GM04503 (cell line): ENCODE measurements around the gene CYB5R3.
"Not testable (repeated sequence)": the region's sequence is repeated elsewhere in the genome, so short reads cannot be mapped to it uniquely, and the experiment has no call there.

Source experiments
- DNase-seq: peaks from one replicate; pipeline ENCODE4 v3.0.0-alpha.2; 2012; ENCODE audit warnings: low read depth

CYB5R3 gene

DNA sequence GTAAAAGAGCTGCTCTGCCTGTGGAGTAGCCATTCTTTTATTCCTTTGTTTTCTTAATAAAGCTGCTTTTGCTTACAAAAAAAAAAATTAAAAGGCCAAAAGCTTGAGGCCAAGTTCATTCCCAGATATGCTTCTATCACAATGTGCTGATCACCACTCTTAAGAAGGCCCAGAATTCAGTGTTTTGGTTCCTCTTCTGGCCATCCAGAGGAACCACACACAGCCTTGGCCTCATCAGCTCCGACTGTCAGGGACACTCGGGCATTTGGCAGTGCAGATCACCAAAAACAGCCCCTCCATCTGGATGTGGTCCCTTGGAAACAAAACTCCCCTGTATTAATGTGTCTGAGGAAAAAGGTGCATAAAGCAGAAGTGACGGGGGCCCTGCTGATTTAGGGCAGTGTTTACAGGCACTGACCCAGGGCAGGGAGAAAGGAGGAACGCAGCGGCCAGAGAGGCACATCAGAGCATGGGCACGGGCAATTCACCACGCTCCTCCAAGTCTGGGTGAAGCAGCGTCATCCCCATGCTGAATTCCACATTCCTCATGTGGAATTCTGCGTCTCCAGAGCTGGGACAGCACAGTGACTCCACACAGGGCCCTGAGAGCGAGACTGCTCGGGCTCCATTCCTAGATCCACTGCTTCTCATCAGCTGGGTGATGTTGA, 52.2 kb downstream of the CYB5R3 start:
- no peak for DNase-seq

DNA sequence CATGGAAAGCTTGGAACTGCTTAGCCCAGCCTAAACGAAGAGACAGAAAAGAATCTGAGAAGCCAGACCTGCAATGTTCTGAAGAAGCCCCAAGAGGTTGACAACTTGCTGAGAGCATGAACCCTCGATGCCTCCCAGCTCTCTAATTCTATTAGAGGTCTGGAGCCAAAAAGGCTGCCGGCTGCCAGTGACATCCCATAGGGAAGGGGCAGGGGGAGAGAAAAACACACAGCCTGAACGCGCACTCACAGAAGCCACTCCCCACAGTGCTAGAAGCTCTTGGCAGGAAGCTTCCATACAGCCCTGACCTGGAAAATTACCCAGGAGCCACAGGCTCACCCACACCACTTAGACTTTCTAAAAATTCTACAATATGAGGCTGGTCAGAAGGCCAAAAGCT, 52.9 kb downstream of the CYB5R3 start:
- no peak for DNase-seq

DNA sequence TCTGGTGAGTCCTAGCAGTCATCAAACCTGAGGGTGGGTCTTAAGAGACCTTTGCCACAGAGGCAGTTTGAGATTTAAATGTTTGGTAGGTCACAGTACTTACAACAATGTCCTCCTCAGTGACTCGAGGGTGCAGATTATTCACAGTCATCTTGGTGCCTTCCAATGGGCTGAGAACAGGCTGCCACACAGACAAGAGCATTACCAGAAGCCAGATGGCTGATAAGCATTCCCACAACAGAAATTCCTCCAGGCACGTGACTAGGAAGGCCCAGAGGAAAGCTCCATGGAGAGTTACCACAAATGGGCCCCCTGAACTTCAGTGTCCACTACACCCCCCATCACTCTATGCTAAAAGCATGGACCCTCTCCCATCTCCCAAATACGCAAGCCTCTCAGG, 53.8 kb downstream of the CYB5R3 start:
- DNase-seq = no peak

DNA sequence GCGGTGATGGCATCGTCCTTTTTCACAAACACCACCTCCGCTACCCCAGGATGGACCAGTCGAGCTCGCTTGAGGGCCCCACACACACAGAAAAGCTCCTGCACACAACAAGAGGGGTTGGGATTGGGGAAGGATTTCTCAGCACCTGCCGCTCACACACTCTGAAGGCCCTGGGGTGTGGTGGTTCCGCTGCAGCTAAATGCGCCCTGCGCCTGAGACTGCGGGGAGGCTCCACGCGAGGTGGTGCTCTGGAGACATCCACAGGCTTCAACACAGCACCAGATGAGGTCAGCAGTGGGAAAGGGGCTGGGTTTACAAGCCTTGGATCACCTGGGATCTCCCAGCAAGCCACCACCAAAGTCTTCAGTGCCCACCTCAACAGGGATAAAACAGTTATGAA, 57.2 kb downstream of the CYB5R3 start:
- DNase-seq = no peak

DNA sequence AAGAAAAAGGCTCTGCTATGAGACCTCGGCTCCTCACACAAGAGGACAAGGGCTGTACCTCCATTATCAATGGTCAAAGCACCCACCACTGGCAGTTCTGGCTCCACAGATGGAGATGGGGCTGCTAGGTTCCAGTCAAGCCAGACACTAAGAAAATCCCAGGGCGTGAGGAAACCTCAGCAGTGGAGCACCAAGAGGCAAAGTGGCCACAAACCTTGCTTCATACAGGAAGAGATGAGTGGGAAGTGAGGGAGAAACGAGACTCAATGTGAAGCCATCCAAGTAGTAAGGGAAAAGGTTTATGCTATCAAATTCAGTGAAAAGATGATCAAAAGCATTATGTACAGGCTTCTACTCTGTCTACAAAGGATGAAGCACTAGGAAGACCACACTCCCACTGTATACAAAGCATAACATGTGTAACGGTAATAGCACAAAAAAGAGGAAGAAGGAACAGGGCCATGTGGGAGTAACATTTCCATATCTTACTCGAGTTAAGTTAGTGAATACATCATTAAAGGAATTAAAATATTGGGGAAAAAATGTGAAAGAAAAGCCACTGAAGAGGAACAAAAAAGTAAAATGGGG, 61.5 kb downstream of the CYB5R3 start:
- no peak for DNase-seq

DNA sequence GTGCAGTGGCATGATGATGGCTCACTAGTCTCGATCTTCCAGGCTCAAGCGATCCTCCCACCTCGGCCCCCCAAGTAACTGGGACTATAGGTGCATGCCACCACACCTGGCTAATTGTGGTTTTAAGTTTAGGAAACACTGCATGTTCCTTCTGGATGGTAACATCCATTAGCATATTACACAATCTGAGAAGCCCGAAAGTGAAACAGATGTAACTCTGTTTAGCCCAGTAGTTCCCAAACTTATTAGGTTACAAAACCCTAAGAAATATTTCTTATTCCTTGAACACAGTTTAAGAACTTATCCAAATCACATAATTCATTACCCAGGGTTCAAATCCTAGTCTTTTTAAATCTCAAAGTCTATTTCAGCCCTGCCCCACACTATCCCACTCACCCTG, 62.8 kb downstream of the CYB5R3 start:
- DNase-seq = no peak

DNA sequence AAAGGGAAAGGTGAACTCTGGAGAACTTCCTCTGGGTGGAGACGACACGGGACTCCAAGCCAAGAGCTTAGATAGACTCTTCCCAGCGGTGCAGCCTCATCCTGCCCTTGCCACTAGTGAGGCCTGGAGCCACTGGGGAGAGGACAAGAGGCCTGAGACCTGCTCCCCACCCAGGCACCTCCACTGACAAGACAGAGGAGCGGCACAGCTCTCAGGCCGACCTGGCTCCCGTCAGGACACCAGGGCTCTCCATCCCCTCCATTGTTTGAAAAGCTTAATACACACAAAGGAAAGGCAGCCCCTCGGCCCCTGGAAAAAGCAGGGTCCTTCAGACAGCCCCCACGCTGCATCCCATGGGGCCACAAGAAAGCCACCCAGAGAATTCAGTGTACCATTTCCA, 64.1 kb downstream of the CYB5R3 start:
- DNase-seq = no peak

DNA sequence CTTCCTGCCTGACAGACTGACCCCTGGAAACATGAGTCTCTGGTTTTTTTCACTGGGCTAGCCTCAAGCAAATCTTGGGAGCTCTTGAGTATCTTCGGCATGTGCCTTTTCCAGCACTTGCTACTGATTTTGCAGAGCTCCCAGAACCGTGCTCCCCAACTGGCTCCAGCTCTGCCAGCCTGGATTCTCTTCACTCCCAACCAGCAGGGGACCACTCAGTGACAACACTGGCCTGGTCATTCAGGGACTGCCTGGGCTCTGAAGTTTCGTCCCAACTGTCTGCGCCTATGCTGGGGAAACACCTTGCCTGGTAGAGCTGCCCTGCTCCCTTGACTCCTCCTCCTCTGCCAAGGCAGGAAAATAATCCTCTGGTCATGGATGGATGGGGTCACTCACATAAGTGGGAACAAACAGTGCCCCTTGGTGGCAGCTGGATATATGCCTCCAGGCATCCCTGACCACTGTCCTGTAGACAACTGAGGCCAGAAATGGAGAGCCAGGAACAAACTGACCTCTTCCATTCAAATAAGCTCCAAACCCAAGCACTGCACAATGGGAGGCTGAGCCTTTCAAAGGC, 64.7 kb downstream of the CYB5R3 start:
- DNase-seq = no peak

DNA sequence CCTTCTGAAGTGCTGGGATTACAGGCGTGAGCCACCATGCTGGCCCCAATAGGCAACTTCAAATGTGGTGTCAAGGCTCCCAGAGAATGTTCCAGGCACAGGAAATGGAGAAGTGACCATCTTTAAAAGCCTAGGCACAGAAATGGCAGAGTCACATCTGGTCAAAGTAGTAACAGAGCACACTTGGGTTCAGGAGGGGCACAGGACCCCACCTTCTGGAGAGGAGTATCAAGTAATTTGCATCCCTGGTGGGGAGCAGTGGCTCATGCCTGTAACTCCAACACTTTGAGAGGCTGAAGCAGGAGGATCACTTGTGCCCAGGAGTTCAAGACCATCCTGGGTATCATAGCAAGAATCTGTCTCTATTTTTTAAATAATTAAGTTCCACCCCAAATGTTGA, 66.2 kb downstream of the CYB5R3 start:
- no peak for DNase-seq

DNA sequence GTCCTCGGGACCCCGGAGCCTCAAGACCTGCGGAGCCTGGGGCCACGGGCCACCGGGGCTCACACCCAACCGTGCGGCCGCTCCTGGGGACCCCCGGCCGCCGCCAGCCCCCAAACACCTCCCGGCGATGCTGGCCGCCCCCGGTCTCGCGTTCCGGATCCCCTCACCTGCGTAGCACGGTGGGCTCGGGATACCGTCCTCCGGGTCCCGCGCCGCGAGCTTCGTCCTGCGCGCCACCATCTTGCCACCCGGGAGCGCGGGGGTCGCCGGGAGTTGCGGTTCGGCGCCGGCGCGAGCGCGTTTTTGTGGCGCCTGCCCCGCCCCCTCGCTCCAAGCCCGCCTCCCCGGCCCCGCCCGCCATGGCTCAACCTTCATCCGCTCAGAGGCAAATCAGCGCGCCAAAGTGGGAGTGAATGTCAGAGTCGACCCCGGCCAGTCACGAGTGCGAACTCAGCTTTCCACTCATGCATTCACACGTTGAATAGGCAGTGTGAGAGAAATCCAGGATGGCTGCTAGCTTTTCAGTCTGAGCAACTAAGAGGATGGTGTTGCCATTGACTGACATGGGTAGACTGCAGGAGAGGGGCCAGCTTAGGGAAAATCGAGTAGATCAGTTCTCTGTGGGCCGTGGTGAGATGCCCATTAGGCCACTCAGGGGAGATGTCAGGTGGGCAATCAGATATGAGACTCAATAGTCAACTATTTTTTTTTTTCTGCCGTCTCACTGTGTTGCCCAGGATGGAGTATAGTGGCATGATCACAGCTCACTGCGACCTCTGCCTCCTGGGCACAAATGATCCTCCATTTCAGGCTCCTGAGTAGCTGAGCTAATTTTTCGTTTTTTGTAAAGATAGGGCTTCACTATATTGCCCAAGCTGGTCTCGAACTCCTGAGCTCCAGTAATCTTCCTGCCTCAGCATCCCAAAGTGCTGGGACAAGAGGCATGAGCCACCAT, 67.2 kb downstream of the CYB5R3 start:
- no peak for DNase-seq

DNA sequence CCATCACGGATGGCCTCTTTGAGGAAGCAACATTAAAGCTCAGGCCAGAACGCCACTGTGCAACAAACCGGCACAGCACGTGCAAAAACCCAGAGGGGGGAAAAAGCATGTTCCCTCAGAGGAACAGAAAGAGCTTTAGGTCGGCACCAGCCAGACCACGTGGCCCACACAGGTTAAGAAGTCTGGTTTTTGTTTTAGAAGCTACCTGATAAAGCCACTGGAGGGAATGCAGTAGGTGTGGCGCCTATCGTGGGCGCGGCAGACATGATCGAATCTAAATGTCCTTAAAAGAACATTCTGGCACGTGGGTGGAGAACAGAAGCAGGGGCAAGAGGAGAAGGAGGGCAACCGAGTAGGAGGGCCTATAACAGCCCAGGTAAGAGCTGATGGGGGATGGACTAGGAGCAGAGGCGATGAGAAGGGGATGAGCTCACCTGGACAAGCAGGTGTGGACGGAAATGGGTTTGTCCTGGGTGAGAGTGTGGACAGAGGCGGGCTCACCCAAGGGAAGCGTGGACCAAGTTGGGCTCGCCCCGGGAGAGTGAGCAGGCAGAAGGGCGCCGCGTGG, 67.9 kb downstream of the CYB5R3 start:
- not testable (repeated sequence) for DNase-seq

DNA sequence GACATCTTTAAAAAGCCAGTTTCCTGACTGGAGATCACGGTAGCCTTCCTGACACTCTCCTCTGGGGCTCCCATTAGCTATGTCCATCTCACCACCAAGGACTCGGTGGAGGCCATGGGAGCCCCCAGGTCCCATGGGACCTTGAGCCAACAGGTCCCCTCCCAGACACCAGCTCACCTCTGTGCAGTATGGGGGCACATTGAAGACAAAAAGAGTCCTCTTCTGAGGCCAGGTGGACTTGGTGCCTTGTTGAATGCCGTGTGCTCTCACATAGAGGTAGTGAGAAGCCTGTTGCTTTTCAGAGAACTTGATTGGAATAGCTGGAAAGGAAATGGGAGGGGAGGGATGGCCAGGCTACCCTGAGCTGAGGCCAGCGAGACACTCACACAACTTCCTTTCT, 69.2 kb downstream of the CYB5R3 start:
- not testable (repeated sequence) for DNase-seq

DNA sequence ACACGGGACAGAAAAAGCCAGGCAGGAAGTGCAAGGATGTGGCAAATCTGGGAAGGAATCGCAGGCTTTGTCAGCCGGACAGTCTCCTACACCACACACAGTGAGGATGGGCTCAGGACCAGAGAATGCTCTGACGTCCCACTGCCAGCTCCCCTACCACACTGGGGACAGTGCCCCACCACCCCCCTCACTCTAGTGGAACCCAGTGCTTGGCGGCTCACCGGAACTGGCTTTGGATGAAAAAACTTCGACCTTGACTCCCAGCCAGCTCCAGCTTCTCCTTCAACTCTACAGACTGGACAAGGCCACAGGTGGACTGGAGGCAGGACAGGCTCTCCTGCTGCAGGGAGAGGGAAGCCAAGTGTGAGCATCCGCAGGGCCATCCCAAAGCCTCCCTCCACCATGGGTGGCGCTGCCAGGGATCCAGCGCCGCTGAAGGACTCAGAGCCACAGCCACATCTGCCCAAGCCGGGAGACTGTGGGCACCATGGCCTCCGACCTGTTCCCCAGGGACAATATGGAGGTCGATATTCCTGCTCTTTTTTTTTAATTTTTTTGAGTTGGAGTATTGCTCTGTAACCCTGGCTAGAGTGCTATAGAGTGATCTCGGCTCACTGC, 71.5 kb downstream of the CYB5R3 start:
- DNase-seq = no peak

DNA sequence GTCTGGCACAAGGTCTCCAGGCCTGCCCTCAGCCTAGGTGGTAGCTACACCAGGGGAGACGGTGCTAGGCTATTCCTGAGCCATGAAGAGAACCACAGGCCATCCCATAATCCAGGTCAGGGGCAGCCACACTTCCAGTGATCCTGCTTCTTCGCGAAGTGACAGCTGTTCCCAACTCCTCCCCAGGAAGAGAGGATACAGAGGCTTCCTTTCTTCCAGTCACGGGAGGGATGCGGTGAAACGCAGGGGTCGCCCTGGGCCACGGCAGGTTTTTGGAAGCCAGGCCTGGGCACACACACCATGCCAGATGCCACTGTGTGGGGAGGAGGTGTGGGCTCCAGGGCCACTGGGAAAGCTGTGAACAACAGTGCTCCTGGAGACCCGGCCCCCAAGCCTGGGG, 72.1 kb downstream of the CYB5R3 start:
- not testable (repeated sequence) for DNase-seq

DNA sequence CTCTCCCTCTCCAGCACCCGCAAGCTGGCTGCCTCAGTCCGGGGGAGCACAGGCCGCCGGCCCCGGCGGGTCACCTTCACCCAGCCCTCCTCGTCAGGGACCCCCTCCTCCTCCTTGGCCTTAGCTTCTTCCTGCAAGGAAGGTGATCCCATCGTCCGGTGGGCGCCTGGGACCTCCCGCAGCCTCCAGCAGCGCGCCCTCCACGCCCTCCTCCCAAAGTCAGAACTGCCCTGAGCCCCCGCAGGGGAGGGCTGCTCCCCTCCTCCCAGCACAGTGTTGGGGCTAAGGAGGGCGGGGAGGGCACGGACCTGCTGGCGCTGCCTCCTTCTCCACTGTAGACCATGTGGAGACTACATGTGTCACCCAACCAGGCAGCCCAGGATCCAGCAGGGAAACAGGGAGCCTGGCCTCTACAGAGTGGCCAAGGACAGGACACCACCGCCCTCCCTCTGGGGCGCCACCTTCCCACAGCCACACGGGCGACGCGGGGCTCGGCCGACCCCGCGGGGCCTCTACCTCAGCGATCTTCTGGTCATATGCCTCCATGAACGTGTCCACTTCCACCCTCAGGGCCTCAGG, 73.1 kb downstream of the CYB5R3 start:
- DNase-seq = not testable (repeated sequence)

DNA sequence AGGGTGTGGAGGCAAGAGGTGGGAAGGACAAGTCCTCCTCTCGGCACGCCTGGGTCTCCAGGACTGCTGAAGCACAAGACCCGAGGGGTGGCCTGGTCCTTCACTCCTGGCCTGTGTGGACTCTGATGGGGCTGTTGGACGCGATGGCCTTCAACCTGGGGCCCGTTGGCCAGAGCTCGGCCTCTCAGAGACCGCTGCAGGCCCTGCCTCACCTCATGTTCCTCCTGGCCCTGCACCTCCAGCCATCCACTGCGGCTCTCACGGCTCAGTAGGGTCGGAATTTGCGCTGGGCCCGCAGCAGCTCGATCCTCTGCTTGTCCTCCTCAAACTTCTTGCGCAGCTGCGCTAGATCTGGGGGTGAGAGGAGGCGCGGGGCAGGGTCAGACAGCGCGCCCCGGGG, 74.7 kb downstream of the CYB5R3 start:
- DNase-seq = not testable (repeated sequence)

DNA sequence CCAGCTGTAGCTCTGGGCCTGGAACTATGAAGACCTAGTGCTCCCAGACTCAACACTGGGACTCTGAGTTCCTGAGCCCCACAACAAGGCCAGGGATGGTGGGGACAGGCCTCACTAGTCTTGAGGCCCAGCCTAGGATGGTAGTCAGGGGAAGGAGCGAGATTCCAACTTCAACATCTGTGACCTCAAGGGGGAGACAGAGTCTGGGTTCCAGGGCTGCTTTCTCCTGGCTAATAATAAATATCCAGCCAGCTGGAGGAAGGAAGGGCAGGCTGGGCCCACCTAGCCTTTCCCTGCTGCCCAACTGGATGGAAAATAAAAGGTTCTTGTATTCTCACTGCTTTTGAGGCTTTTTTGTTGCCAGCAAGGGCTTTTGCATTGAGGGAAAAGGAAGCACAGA, 75.1 kb downstream of the CYB5R3 start:
- not testable (repeated sequence) for DNase-seq

DNA sequence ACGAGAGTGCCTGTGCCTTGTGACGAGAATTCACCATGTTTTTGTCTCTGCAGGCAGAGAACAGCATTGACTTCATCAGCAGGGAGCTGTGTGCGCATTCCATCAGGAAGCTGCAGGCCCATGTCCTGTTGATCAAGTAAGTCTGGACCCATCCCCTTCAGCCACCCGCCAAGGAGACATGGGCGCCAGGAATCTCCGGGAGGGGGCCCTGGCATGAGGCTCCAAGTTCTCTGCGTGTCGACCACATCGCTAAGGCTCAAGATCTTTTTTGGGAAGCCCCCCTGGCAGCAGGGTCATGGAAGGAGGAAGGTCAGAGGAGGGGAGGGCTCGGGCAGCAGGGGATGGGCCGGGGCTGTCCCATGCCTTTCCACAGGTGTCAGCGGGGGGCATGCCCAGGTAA, 78.1 kb downstream of the CYB5R3 start:
- not testable (repeated sequence) for DNase-seq

DNA sequence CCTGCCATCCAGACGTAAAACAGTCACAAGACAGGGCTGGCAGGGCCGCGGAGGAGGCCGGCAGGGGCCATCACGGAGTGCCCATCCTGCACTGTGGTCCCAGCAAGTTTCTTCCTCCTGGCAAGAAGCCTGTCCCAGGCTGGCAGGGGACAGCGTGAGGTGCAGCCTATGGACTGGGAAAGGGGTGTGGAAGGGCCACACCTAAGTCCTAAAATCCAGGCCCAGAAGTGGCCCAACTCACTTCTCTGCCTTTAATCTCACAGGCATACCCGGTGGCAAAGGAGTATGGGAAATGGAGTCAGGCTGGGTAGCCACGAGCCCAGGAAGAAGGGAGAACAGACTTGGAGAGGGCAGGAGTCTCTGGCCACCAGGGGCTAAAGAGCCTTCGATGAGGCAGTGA, 78.6 kb downstream of the CYB5R3 start:
- DNase-seq = not testable (repeated sequence)

DNA sequence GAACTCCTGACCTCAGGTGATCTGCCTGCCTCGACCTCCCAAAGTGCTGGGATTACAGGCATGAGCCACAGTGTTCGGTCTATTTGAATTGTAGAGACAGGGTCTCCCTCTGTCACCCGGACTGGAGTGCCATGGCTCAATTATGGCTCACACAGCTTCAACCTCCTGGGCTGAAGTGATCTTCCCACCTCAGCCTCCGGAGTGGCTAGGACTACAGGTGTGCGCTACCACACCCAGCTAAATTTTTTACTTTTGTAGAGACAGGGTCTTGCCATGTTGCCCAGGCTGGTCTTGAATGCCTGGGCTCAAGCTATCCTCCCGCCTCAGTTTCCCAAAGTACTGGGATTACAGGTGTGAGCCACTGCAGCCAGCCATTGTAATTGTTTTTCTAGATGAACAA, 81.2 kb downstream of the CYB5R3 start:
- not testable (repeated sequence) for DNase-seq
